Hippocampal formation (tissue), 2 donors: ENCODE results near the gene MEGF6.

Experiments used
- DNase-seq, 2 donors: peaks; one replicate each; lab custom pipeline; 2025; lab: John Stamatoyannopoulos, UW

The MEGF6 gene

DNA sequence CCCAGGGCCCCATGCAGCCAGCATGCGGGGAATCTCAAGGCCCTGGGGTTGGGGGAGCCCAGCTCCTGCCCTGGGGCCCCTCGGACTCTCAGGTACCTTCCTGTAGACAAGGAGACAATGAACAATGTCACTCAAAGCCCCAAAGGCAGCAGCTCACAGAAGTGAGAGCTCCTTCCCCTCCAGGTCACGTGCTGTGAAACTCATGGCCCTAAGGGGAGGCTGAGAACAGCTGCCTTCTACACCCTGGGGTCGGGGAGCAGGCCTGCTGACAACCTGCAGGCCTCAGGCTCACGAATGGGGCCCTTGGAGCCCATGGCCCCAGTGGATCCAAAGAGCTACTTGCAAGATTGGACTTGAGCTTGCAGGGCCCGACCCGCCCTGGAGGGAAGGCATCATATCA, 3.2 kb downstream of the MEGF6 start:
- DNase-seq, result no peak

DNA sequence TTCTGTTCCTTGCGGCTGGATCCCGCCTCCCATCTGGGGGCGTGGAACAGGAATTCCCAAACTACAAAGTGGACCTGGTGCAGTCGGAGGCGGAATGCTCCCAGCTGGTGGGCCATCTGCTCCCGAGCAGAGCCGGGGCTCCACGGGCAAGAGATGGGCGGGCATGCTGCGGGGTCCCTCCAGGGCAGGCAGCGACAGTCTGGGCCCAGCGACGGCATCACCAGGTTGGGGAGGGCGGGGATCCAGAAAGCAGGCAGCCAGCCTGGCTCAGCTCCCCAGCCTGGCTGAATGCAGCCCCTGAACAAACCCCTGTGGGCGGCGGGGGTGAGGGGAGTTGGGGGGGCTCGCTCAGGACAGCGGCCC, 3.6 kb downstream of the MEGF6 start:
- no peak for DNase-seq

GRCh38 chr1:3606779-3607702, 4.3 kb downstream of the MEGF6 start:
- DNase-seq, result no peak

DNA sequence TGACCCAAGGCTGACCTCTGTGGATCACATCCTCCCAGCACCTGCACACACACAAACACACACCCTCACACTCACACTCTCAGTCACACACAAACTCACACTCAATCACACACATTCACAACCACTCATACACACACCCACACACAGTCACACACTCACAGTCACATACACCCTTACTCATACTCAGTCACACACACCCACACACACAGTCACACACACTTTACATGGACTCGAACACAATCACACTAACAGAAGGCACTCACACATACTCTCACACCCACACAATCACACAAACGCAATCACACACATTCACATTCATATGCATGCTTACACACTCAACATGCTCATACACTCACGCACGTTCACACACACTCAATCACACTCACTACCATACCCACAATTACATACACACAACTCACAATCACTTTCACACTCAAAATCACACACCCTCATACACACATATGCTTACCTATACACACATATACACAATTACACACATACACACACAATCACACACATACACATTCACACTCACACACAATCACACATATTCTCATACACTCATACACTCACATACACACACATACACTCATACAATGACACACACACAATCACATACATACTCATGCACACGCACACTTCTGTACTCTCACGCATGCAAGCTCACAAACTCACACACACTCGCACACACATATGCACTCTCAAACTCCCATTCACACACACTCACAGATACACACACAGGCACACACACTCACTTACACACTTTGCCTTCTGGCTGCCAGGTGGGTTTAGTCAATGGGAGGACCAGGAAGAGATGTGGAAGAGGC, 6.1 kb downstream of the MEGF6 start:
- no peak for DNase-seq

GRCh38 chr1:3604468-3604974, 6.8 kb downstream of the MEGF6 start:
- no peak for DNase-seq

- no peak for DNase-seq
Observed at GRCh38 chr1:3603571-3604467, 7.5 kb downstream of the MEGF6 start.

DNA sequence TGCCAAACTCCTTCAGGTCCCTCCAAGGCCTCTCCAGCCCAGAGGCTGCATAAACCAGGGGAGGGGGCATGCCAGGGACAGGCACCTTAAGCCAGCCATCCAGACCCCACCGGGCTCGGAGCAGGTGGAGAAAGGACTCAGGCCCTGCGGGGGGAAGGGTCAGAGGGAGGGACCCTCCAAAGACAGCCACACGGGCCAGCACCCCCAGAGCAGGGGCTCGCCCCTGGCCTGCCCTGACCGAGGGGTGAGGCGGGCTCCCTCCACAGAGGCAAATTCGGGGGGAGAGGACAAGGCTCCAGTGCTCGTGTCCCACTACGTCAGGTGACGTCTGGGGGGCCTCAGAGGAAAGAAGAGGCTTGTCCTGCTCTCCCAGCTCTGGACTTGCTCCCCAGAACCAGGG, 8.2 kb downstream of the MEGF6 start:
- no peak for DNase-seq

GRCh38 chr1:3602375-3602774, 8.9 kb downstream of the MEGF6 start:
- no peak for DNase-seq

DNA sequence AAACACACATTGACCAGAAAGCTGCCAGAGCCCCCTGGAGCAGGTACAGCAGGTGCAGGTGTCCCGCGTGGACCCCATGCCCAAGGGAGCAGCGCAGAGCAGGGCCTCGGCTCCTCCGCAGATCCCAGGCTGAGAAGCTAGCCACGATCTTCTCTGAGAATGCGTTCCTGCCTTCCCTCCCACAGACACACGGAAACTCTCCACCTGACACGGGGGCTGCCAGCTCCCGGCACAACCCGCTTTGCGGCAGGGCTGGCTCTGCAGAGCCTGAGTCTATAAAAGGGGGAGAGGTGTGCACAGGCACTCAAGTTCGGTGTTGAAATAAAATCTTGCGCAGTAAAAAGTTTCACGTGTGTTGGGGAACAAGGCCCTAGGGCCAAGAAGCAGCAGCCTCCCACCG, 9.6 kb downstream of the MEGF6 start:
- DNase-seq, result no peak

- DNase-seq, result no peak
Observed at GRCh38 chr1:3600354-3600753, 11.0 kb downstream of the MEGF6 start.

DNA sequence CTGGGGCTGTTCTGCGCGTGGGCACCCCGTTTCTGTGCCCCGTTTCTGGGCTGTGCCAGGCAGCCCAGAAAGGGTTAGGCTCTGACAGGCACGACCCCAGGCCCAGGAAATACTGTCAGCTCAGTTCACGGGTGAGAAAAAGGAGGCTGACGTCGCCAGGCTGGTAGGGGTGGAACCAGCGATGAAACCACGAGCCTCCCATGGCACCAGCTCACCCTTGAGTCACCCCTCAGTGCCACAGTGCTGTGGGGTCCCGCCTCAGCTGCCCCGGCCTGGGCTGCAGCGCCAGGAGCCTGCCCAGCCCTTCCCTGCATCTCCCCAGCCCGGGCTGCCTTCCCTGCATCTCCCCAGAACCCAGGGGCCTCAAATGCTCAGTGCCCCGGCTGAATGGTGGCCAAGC, 11.5 kb downstream of the MEGF6 start:
- no peak for DNase-seq

DNA sequence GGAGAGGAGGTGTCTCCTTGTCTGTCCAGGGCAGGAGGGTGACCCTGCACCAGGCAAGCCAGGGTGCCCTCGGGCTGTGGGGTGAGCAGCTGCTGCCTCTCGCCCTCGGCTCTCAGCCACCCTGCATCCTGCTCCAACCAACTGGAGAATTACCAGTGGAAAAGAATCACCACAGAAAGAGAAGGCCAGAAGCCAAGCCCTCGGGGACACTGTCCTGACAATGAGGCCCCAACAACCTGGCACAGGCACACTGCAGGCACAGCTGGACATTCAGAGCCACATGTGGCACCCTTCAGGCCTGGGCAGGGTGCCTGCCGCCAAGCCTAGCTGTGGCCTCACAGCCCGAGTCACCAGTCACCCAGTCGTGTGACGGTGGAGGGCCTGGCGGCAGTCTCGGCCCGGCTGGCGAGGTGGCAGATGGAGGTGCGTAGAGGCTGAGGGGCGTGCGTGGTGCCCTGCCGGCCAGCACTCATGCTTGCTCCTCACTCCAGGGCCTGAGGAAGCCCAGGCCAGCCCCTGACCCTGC, 12.0 kb downstream of the MEGF6 start:
- DNase-seq, result no peak

GRCh38 chr1:3598522-3599285, 12.6 kb downstream of the MEGF6 start:
- DNase-seq, result no peak

GRCh38 chr1:3598051-3598491, 13.2 kb downstream of the MEGF6 start:
- DNase-seq, result no peak

DNA sequence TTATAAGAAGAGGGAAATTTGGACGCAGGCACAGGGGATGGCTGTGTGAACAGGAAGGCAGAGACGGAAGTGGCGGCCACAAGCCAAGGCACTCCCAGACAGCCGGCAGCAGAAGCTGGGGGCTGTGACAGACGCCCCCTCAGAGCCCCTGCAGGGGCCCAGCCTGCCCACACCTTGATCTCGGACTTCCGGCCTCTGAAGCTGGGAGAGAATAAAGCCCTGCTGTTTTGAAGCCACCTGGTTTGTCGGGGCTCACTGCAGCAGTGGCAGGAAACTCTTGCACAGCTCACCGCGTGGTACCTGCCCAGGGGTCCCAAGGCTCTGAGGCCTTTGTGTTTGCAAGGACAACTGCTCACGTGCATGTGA, 13.7 kb downstream of the MEGF6 start:
- no peak for DNase-seq

- DNase-seq, result no peak
Observed at GRCh38 chr1:3596663-3597598, 14.4 kb downstream of the MEGF6 start.

DNA sequence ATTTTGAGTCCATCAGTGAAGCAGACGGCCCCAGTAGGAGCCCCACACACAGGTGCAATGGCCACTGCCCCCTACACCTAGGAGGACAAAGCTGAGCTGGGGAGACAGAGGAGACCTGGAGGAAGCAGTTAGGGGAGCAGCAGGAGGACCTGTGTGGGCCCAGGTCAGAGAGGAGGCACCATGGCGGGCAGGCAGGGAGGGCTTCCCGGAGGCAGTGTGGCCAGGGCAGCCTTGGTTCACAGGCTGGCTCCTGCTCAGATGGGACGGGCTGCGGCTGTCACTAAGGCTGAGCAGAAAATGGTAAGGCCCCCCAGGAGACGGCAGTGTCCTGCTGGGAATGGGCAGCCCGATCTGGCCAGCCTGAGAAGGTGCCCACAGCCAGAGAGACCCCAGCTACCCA, 15.4 kb downstream of the MEGF6 start:
- DNase-seq, result no peak

DNA sequence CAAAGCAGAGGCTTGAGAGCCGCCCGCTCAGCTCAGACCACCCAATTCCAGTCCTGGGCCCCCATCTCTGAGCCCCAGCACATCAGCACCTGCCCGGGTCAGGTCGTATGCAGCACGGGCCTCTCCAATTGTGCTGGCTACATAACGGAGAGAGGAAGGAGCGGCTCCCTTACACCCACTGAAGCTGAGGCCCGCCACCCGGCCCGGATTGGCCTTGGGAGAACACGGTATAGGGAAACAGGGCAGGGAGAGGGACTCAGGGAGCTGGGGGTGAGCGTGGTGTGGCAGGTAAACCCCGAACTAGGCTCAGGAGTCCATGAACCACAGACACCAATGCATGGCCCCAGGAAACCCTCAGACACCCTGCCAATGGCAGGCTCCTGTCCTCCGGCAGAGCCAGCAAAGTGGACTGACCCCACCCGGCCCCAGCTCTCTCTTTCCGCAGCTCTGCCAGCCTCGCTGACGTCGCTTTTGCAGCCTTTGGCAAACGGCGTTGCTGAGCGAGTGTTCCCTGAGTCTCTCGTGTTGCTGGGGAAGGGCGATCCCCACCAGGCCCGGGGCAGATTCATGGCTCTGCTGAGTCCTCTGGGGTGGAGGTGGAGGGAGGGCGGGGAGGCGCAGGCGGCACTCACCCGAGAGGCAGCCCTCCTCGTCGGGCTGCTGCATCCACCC, 16.5 kb downstream of the MEGF6 start:
- DNase-seq, result no peak

DNA sequence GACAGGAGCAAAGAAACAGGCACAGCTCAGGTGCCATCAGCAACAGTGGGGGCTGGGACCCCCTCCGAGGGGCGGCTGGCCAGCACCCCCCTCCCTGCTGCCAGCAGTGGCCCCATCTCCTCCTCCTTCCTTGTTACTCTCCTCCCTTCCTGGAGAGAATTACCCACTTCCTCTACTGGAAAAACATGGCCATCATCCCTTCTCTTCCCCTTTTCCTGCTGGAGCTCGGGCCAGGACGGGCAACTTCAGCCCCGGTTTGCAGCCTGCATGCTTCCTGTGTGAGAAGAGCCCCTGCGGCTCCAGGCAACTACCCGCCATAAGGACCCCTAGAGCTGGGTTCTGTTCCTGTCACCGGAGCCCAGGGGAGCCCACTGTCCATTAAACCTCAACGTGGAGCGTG, 17.6 kb downstream of the MEGF6 start:
- DNase-seq, result no peak
